HG03025 (cell line): Measurements from ENCODE around the gene GPHN.
"Not testable (repeated sequence)": the region's sequence is repeated elsewhere in the genome, so short reads cannot be mapped to it uniquely, and the experiment has no call there.

ENCODE experiments used
- ATAC-seq: cut with Tn5 transposase; IDR thresholded peaks from one replicate; pipeline ENCODE4 v1.9.1; 2021; ENCODE audit warnings: mild to moderate bottlenecking, moderate library complexity; ENCODE audit not compliant: unreplicated experiment, low FRiP score

Gene GPHN

GRCh38 chr14:66746316-66747006 lies 238.5 kb downstream of the GPHN start:
- ATAC-seq, result no peak

GRCh38 chr14:66752109-66752508 lies 244.2 kb downstream of the GPHN start:
- no peak for ATAC-seq

GRCh38 chr14:66758031-66758613 lies 250.2 kb downstream of the GPHN start:
- ATAC-seq, result no peak

- ATAC-seq, result no peak
These were observed 264.2 kb downstream of the GPHN start for GRCh38 chr14:66772146-66772545.

GRCh38 chr14:66782853-66783252 lies 274.9 kb downstream of the GPHN start:
- ATAC-seq, result no peak

- no peak for ATAC-seq
These were observed 282.2 kb downstream of the GPHN start for GRCh38 chr14:66790101-66790500.

- ATAC-seq, result no peak
These were observed 295.0 kb downstream of the GPHN start for GRCh38 chr14:66802962-66803361.

- ATAC-seq, result no peak
These were observed 296.2 kb downstream of the GPHN start for GRCh38 chr14:66804141-66804540.

- ATAC-seq, result no peak
These were observed 305.7 kb downstream of the GPHN start for GRCh38 chr14:66813636-66814035.

GRCh38 chr14:66815687-66816086 lies 307.7 kb downstream of the GPHN start:
- ATAC-seq, result no peak

GRCh38 chr14:66824251-66824650 lies 316.3 kb downstream of the GPHN start:
- no peak for ATAC-seq

- ATAC-seq, result no peak
These were observed 319.2 kb downstream of the GPHN start for GRCh38 chr14:66827182-66827581.

GRCh38 chr14:66831173-66831572 lies 323.2 kb downstream of the GPHN start:
- ATAC-seq, result no peak

GRCh38 chr14:66833816-66834215 lies 325.9 kb downstream of the GPHN start:
- ATAC-seq, result no peak

- ATAC-seq, result not testable (repeated sequence)
These were observed 329.5 kb downstream of the GPHN start for GRCh38 chr14:66837436-66837835.

- ATAC-seq, result no peak
These were observed 335.1 kb downstream of the GPHN start for GRCh38 chr14:66842911-66843512.

- no peak for ATAC-seq
These were observed 342.4 kb downstream of the GPHN start for GRCh38 chr14:66850258-66850888.

GRCh38 chr14:66853311-66853710 lies 345.4 kb downstream of the GPHN start:
- no peak for ATAC-seq

GRCh38 chr14:66857867-66858266 lies 349.9 kb downstream of the GPHN start:
- ATAC-seq, result no peak

- no peak for ATAC-seq
These were observed 351.2 kb downstream of the GPHN start for GRCh38 chr14:66859063-66859671.

- ATAC-seq, result no peak
These were observed 373.6 kb downstream of the GPHN start for GRCh38 chr14:66881596-66881995.
